8988T (cell line): ENCODE data around the gene VARS1.
"Not testable (repeated sequence)": the region's sequence is repeated elsewhere in the genome, so short reads cannot be mapped to it uniquely, and the experiment has no call there.

ENCODE experiments used
- DNase-seq: peaks from one replicate; pipeline ENCODE4 v3.0.0; 2011

VARS1 gene

GRCh38 chr6:31821301-31822035 is 25.9 kb upstream of the VARS1 start:
- DNase-seq = peak; percentile 60

GRCh38 chr6:31820399-31820798 is 24.8 kb upstream of the VARS1 start:
- DNase-seq = not testable (repeated sequence)

GRCh38 chr6:31819871-31820299 is 24.3 kb upstream of the VARS1 start:
- no peak for DNase-seq

GRCh38 chr6:31817929-31818511 is 22.5 kb upstream of the VARS1 start:
- not testable (repeated sequence) for DNase-seq

- not testable (repeated sequence) for DNase-seq
These were observed 21.8 kb upstream of the VARS1 start for GRCh38 chr6:31817133-31817928.

GRCh38 chr6:31815025-31815838 is 19.7 kb upstream of the VARS1 start, which contains the start of the genes HSPA1A and HSPA1L:
HSPA1A (plus strand) TSS chr6:31815543; CDS start chr6:31815757, 214 bp downstream.
HSPA1L (minus strand) TSS chr6:31815283; CDS start chr6:31811972, 3,311 bp downstream.
- peak; percentile 92 for DNase-seq

- peak; percentile 86 for DNase-seq
These were observed 19.1 kb upstream of the VARS1 start for GRCh38 chr6:31814677-31815024.

- no peak for DNase-seq
These were observed 17.9 kb upstream of the VARS1 start for GRCh38 chr6:31813465-31813849.

- DNase-seq = no peak
These were observed 16.1 kb upstream of the VARS1 start for GRCh38 chr6:31811645-31812044.

- not testable (repeated sequence) for DNase-seq
These were observed 13.0 kb upstream of the VARS1 start for GRCh38 chr6:31808599-31808998.

GRCh38 chr6:31806470-31807272 is 11.1 kb upstream of the VARS1 start, which contains the start of gene LSM2:
LSM2 (minus strand) TSS chr6:31806966; CDS start chr6:31806757, 209 bp downstream.
- DNase-seq = peak; percentile 96

GRCh38 chr6:31805939-31806469 is 10.5 kb upstream of the VARS1 start:
- DNase-seq = no peak

- DNase-seq = not testable (repeated sequence)
These were observed 5.7 kb upstream of the VARS1 start for GRCh38 chr6:31801031-31801927.

GRCh38 chr6:31799781-31800180 is 4.2 kb upstream of the VARS1 start:
- DNase-seq = no peak

GRCh38 chr6:31797588-31797987 is 2.0 kb upstream of the VARS1 start:
- DNase-seq = no peak

GRCh38 chr6:31796993-31797385 is 1.4 kb upstream of the VARS1 start:
- no peak for DNase-seq

GRCh38 chr6:31794866-31795615 is 511 bp downstream of the VARS1 start:
- no peak for DNase-seq

- DNase-seq = no peak
These were observed 1.2 kb downstream of the VARS1 start for GRCh38 chr6:31794294-31794865.

GRCh38 chr6:31793927-31794245 is 1.7 kb downstream of the VARS1 start:
- not testable (repeated sequence) for DNase-seq
